Fibroblast of skin of scalp (primary cell): Measurements from ENCODE around the gene MTSS2.
A peak's percentile ranks its signal among the peaks of the same experiment; 100 is the strongest.

Experiments
- DNase-seq: peaks from one replicate; pipeline ENCODE4 v3.0.0-alpha.2; 2013

The MTSS2 gene

DNA sequence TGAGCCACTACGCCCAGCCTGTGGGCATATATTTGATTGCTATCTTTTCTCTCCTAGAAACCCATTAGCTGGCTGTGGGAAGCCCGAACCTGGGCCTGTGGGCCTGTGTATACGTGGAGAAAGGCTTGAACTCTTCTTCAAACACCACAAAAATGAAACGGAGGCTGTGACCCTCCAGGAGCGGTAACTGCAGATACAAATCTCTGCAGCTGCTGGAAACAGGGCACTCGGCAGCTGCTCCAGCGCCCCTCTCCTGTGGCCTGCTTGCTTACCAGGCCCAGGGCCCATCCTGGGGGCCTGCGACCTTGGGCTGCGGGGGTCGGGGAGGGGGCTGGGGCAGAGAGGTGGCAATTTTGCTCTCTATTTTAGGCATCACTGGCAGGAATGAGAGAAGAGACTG is 28.0 kb upstream of the MTSS2 start:
- no peak for DNase-seq

DNA sequence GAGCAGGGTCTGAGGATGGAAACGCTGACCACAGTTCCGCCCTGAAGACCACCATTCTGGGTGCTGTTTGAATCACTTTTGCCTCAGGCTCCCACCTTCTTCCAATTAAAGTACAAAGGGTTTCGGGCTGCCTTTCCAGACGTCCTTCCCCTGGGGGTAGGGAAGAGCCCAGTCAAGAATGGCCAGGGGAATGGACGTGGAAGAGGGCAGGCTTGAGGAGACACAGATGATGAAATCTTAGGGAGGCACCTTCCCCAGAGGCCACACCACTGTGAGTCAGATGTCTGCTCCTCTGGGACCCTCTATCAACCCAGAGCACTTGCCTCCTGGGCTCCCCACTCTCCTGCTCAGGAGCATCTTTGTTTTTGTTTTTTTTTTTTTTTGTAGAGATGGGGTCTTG is 27.5 kb upstream of the MTSS2 start:
- peak; percentile 48 for DNase-seq

DNA sequence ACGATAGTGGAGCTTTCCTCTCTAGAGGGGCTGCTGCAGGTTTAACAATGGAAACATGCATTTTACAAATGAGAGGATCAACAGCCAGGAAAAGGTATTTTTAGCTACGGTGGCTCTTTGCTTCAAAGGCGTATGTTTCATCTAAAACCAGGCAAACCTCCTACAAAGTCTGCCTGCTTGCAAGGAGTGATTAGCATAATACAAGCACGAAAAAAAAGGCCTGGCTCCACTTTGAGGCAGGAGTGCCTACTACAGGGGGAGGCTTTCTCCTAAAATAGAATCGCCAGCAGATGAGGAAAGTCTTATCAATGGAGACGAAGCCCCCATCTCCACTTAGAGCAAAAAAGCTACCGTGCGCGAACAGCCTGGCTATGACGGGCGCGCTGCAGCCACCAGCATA is 27.1 kb upstream of the MTSS2 start:
- DNase-seq, result no peak

GRCh38 chr16:70712359-70712758 is 26.5 kb upstream of the MTSS2 start:
- no peak for DNase-seq

GRCh38 chr16:70711211-70712031 is 25.6 kb upstream of the MTSS2 start:
- no peak for DNase-seq

DNA sequence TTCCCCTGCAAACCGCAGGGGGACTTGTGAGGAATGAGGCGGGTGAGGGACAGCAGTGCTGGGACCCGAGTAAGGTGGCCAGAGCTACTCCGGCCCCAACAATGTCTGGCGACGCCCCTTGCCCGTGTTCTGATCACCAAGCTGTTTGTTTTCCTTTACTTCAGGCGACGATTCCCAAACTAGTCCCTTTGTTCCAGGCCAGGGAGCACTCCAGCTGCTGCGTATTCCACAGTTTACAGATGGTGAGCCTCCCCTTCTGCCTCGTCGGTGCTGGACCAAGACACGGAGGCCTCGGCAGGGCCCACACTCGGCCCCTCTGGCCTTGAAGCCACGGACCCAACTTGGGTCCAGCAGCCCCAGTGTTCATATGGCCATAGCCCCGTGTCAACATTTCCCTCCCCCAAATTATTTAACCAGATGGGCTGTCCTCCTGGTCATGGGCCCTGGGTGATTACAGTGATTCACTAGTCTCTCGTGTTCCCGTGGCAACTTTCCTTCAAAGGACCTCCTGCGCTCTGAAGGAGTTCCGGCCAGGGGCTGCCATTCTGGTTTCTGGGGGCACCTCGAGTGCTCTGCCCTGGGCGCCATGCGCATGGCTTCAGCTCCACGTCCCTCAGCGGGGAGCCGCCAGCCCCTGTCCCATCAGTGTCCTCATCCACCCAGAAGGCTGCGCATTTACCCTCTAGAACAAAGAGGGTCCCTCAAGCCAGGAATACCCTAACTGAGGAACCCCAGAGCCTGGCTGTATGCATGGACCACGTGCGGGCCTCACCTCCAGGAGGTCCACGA is 24.8 kb upstream of the MTSS2 start:
- no peak for DNase-seq

GRCh38 chr16:70709942-70710341 is 24.1 kb upstream of the MTSS2 start:
- DNase-seq, result no peak

- no peak for DNase-seq
Measured at GRCh38 chr16:70709457-70709856, 23.6 kb upstream of the MTSS2 start.

GRCh38 chr16:70708366-70709246 is 22.8 kb upstream of the MTSS2 start:
- no peak for DNase-seq

DNA sequence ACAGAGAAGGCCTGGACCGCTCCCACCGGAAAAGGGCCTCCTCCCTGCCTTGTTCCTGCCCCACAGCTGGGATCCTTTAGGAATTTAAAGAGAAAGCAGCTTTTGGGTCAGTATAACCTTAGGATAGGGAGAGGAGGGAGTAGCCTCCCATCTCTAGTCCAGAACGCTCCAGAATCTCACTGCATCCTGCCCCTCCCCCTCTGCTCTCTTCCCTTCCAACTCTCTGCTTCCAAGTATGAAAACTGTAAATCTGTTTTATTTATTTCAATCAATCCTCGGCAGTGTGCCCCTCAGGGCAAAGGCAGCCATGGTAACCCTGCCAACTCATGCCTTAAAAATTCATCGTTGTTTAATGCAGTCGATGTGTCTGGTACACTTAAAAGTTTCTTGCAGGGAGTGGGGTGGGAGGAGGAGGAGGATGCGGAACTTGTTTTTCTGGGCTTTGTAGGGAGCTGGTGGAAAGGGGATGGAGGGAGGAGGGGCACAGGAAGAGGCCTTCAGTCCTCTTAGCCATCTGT is 21.2 kb upstream of the MTSS2 start:
- peak; percentile 95 for DNase-seq

DNA sequence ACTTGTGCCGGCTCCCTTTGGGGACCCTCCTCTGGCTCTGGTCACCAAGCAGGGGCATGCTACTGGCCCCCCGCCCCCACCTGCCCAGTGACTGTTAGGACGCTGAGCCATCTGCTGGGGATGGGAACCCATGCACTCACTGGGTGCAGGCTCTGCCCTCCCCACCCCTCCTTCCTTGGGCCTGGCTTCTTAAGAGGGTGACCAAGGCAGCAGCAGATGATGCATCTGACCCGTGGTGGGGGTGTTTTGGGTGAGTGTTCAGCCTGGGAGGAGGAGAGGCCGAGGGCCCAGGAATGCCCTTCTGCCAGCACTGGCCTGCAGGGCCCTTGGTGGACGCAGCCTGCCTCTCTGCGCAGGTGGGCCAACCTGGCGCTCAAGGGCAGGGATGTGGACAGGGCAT is 19.2 kb upstream of the MTSS2 start:
- DNase-seq, result no peak

DNA sequence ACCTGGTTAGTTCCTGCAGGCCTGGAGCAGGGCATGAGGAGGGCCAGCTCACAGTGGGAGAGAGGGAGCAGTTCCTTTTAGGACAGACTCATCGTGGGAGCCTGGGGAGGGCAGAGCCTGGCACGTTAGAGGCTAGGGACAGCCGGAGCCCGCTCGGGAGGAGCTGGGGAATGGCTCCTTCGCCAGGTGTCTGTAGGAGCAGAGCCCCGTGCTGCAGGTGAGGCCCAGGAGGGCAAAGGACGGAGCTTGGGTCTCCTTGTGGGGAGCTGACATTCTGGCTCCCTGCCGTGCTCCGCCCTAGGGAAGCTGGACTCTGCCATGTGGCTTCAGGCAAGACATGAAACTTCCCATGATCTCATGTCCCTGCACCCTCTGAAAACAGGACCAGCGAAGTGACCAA is 18.7 kb upstream of the MTSS2 start:
- DNase-seq, result no peak

DNA sequence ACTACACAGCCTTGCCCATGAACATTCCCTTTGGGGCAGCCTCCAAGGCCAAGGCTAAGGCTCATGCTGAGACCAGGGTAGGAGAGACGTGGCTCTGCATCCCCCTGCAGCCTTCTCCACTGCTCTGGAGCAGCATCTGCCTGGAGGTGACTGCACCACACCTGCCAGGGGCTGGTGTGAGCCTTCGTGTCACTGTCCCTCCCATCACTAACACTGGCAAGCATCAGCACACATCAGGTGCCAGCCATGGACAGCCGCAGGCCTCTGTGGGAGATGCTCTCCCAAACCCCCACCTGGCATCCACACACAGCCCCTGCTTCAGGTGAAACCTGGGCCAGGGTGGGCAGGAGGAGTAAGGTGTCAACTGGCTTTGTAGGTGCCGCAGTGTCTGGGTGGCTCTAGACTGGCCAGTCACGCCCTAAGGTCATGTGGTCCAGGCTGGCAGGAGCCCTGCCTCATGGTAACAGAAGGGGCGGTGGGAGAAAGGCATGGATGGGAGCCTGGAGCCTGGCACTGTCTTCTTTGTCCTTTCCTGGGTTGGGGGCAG is 18.1 kb upstream of the MTSS2 start:
- no peak for DNase-seq

DNA sequence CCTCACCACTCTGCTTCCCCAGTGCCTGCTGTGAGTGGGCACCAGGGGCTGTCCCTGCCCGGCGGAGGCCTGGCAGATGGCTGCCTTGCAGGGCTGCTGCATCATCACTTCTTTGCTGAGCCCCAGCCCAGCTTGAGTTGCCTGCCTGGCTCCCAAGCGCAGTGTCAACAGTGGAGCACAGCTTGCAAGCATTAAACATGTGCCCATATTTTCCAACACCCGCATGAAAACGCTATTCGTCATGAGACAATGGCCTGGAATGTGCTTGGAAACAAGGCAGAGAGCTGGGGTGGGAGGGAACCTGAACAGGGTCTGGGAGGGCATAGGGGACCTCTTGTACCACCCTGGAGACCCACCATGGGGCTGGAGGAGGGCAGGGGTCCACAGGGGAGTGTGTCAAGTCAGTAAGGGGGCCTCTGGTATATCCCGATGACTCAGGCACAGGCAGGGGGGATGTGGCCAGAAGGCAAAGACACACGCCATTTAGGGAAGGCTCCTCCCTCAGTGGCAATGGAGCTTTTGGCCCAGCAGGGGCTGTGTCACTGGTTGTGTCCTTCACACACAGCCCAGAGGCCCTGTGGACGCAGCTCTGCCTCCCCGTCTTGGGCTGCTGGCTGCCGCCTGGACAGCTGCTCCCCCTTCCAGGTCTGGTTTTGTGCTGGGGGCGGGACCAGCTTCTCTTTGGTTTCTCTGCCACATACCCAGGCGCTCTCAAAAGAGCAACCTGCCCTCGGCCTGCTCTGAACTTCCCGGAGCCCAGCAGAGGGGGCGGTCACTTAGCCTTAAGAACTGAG is 17.4 kb upstream of the MTSS2 start:
- DNase-seq, result peak; percentile 95

GRCh38 chr16:70702624-70703023 is 16.8 kb upstream of the MTSS2 start:
- no peak for DNase-seq

DNA sequence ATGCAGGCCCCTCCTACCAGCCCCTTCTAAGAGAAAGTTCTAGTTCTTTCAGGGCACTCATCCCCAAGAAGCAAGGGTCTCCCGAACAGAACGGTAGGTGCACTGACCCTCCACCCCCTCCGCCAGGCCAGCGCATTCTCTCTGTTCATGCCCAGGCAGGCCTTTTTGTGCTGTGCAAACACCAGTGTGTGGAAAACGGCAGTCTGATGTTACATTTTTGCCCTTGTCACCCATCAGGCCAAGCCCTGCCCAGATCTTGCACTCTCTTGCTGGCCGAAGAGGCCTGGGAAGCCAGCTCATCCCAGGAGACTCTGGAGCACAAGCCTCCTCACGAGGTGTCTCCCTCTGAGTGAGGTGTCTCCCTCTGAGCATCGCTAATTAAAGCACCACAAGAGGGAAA is 16.1 kb upstream of the MTSS2 start:
- DNase-seq, result no peak

DNA sequence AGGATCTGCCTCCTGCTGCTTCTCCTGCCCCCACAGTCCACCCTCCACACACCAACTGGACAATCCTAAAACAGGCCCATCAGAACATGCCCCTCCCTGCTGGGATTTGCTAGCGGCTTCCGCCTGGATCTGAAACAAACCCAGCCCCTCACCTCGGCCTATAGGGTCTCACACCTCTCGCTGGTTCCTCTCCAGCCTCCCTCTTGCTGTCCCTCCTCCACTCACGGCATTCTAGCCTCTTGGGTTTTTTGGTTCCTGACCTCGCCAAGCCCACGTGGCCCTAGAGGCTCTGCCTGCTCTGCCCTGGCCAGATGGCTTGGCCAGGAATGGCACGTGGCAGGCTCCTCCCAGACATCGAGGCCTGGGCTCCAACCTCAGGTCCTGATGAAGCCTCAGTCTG is 15.7 kb upstream of the MTSS2 start:
- DNase-seq, result no peak

GRCh38 chr16:70701036-70701435 is 15.2 kb upstream of the MTSS2 start:
- no peak for DNase-seq

GRCh38 chr16:70700101-70701020 is 14.5 kb upstream of the MTSS2 start:
- no peak for DNase-seq

DNA sequence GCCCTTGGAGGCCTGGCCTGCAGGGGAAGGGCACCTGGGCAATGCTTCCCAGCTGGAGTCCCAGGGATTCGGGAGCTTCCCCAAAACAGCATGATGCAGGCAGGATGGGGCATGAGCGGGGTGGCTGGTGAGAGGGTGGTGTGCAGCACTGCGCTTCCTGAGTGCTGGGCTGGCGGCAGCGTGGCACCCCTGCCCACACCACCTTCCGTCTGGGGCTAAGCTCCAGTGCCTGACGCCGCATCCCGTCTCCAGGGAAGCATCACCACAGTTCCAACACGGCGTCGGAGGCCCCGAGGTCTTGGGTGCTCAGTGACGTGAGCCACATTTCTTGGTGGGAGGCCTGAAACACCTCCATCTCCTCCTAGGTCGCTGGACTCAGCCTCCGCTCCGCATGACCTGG is 13.8 kb upstream of the MTSS2 start:
- DNase-seq, result no peak

- no peak for DNase-seq
Measured at GRCh38 chr16:70698901-70699300, 13.0 kb upstream of the MTSS2 start.
